Endodermal cell (in vitro differentiated cells): ENCODE data around the gene PFN2. TPM values are rescaled to one million over a fixed set of nuclear protein-coding genes. Genes with fewer than 3 reads are reported as not detected.
"Not testable (repeated sequence)": the region's sequence is repeated elsewhere in the genome, so short reads cannot be mapped to it uniquely, and the experiment has no call there.

Experiments used
- DNase-seq: peaks from one replicate; pipeline ENCODE4 v3.0.0-alpha.2; 2017
- H3K27ac ChIP-seq: 2 replicates; pipeline ENCODE4 v1.5.1; 2013; ENCODE audit warnings: mild to moderate bottlenecking, low read depth, low read length, moderate library complexity
- H3K27me3 ChIP-seq: 2 replicates; pipeline ENCODE4 v1.6.1; 2013; ENCODE audit warnings: mild to moderate bottlenecking, low read length, moderate library complexity; ENCODE audit not compliant: insufficient read depth, control insufficient read depth, poor library complexity, severe bottlenecking
- H3K36me3 ChIP-seq: 2 replicates; pipeline ENCODE4 v1.7.0; 2013; ENCODE audit warnings: mild to moderate bottlenecking, low read length, moderate library complexity; ENCODE audit not compliant: control insufficient read depth, insufficient read depth
- H3K4me1 ChIP-seq: one replicate; pipeline ENCODE4 v1.7.0; 2013; ENCODE audit warnings: low read length; ENCODE audit not compliant: control insufficient read depth, insufficient read depth
- H3K4me3 ChIP-seq: 2 replicates; pipeline ENCODE4 v1.5.1; 2013; ENCODE audit warnings: mild to moderate bottlenecking, low read length, moderate library complexity
- H3K9ac ChIP-seq: 2 replicates; pipeline ENCODE4 v1.6.1; 2013; ENCODE audit warnings: mild to moderate bottlenecking, low read length, moderate library complexity; ENCODE audit not compliant: poor library complexity, severe bottlenecking; ENCODE audit errors: extremely low read depth
- H3K9me3 ChIP-seq: 2 replicates; pipeline ENCODE4 v1.6.1; 2013; ENCODE audit warnings: mild to moderate bottlenecking, low read length, moderate library complexity; ENCODE audit not compliant: control insufficient read depth
- H3K27ac Mint-ChIP-seq: 2 replicates; pipeline ENCODE4 v1.8.0; 2020; ENCODE audit warnings: mixed read lengths
- H3K27me3 Mint-ChIP-seq: 2 replicates; pipeline ENCODE4 v1.8.0; 2021; ENCODE audit warnings: mild to moderate bottlenecking, mixed read lengths; ENCODE audit not compliant: insufficient read depth
- H3K36me3 Mint-ChIP-seq: 2 replicates; pipeline ENCODE4 v1.8.0; 2020; ENCODE audit warnings: low read depth, mixed read lengths
- H3K4me1 Mint-ChIP-seq: 2 replicates; pipeline ENCODE4 v1.8.0; 2020; ENCODE audit warnings: mixed read lengths
- H3K4me3 Mint-ChIP-seq: 2 replicates; pipeline ENCODE4 v1.8.0; 2020; ENCODE audit warnings: mild to moderate bottlenecking, moderate library complexity, mixed read lengths
- H3K9me3 Mint-ChIP-seq: 2 replicates; pipeline ENCODE4 v1.8.0; 2020; ENCODE audit warnings: mild to moderate bottlenecking, mixed read lengths
- CTCF ChIP-seq: fragments of 200-600 bp; sonication (generic); conservative IDR thresholded peaks from 2 replicates; pipeline ENCODE4 v1.5.0; 2021; ENCODE audit warnings: antibody characterized with exemption, mild to moderate bottlenecking
- WGBS, 2 experiments: methylation state at CpG; one replicate each; pipeline versions ENCODE4 v1.1.5 to v1.1.7; 2013; ENCODE audit warnings: missing lambda C conversion rate in 2 of 2, mixed read lengths in 1 of 2; ENCODE audit not compliant: insufficient coverage in 1 of 2, insufficient read length in 1 of 2; 5-methylcytosine and 5-hydroxymethylcytosine counted together
- total RNA-seq, 2 donors: library from RNA; stranded (reverse); fragmentation: NEBNext Ultra II Directional in 1 of 2; extraction: Animal tissue kit (Norgen Biotek cat#: 25700) in 1 of 2; gene quantifications; 2 replicates in 1 of 2; 3 replicates in 1 of 2; pipeline ENCODE4 v1.2.1, GENCODE V29; 2021

Gene PFN2
- total RNA-seq, 2 donors from 2014 or later = 144 to 157 TPM

DNA sequence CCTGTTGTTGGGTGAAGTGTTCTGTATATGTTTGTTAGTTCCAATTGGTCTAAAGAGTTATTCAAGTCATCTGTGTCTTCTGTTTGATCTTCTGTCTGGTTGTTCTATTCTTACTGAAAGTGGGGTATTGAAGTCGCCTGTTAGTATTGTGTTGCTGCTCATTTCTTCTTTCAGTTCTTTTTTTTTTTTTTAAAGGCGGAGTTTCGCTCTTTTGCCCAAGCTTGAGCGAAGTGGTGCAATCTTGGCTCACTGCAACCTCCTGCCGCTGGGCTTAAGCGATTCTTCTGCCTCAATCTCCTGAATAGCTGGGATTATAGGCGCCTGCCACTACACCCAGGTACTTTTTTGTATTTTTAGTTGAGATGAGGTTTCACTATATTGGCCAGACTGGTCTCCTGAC is 23.5 kb downstream of the PFN2 start:
- no peaks in the 10 kb centered on the region for H3K27me3 Mint-ChIP-seq
- no peak for DNase-seq
- no peaks in the 10 kb centered on the region for H3K4me1 ChIP-seq
- H3K9me3 ChIP-seq = peaks cover 90% of the 10 kb centered on the region
- no peak overlapping the region for H3K4me3 ChIP-seq
- peaks cover 66% of the 10 kb centered on the region for H3K9me3 Mint-ChIP-seq
- H3K27ac Mint-ChIP-seq = no peak overlapping the region
- H3K27ac ChIP-seq = no peak overlapping the region
- no peak overlapping the region for H3K9ac ChIP-seq
- TF ChIP-seq CTCF = no peak
- H3K4me3 Mint-ChIP-seq = no peak overlapping the region
- 94 to 100% methylated on average over 2 to 7 of the region's 7 CpGs for WGBS, 2 experiments
- H3K36me3 ChIP-seq = peaks cover 50% of the 10 kb centered on the region
- H3K4me1 Mint-ChIP-seq = no peaks in the 10 kb centered on the region
- peaks cover 89% of the 10 kb centered on the region for H3K36me3 Mint-ChIP-seq
- no peaks in the 10 kb centered on the region for H3K27me3 ChIP-seq

DNA sequence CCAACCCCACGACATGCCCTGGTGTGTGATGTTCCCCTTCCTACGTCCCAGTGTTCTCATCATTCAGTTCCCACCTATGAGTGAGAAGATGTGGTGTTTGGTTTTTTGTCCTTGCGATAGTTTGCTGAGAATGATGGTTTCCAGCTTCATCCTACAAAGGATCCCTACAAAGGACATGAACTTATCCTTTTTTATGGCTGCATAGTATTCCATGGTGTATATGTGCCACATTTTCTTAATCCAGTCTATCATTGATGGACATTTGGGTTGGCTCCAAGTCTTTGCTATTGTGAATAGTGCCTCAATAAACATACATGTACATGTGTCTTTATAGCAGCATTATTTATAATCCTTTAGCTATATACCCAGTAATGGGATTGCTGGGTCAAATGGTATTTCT is 26.7 kb downstream of the PFN2 start:
- H3K27me3 ChIP-seq, H3K27ac Mint-ChIP-seq, H3K4me1 Mint-ChIP-seq, DNase-seq, H3K27ac ChIP-seq, H3K4me3 Mint-ChIP-seq, H3K4me3 ChIP-seq, H3K27me3 Mint-ChIP-seq, H3K4me1 ChIP-seq, H3K9ac ChIP-seq: not testable (repeated sequence)
- peaks cover 64% of the 10 kb centered on the region for H3K36me3 Mint-ChIP-seq
- WGBS, 2 experiments = 100% methylated on average over 3 of the region's 3 CpGs; no CpG with 5 or more reads in 1 of the 2 experiments
- H3K9me3 Mint-ChIP-seq = peaks cover 65% of the 10 kb centered on the region
- H3K36me3 ChIP-seq = peaks cover 23% of the 10 kb centered on the region
- H3K9me3 ChIP-seq = peaks cover 65% of the 10 kb centered on the region

- Mint-ChIP-seq H3K9me3 (peaks cover 54% of the 10 kb centered on the region), H3K4me1 (no peaks in the 10 kb centered on the region), H3K4me3 (no peak overlapping the region), H3K27ac (no peak overlapping the region), H3K27me3 (no peaks in the 10 kb centered on the region), H3K36me3 (peaks cover 51% of the 10 kb centered on the region)
- no peak overlapping the region for H3K4me3 ChIP-seq
- no peak for DNase-seq
- H3K9me3 ChIP-seq = peaks cover 50% of the 10 kb centered on the region
- no peaks in the 10 kb centered on the region for H3K4me1 ChIP-seq
- no peak overlapping the region for H3K9ac ChIP-seq
- peaks cover 8% of the 10 kb centered on the region for H3K36me3 ChIP-seq
- H3K27me3 ChIP-seq = no peaks in the 10 kb centered on the region
- no peak for TF ChIP-seq CTCF
- no peak overlapping the region for H3K27ac ChIP-seq
Measured at GRCh38 chr3:149942409-149942808, 28.3 kb downstream of the PFN2 start.

DNA sequence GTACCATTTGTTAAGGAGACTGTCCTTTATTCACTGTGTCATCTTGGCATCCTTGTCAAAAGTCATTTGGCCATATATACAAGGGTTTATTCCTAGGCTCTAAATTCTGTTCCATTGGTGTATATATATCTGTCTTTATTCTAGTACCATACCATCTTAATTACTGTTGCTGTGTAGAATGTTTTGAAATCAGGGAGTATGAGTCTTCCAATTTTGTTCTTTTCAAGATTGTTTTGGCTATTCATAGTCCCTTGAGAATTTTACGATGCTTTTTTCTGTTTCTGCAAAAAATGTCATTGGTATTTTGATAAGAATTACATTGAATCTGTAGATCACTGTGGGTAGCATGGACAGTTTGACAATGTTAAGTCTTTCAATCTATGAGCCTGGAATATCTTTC is 28.7 kb downstream of the PFN2 start:
- H3K9me3 ChIP-seq = peaks cover 49% of the 10 kb centered on the region
- H3K4me1 Mint-ChIP-seq = no peaks in the 10 kb centered on the region
- no peak for TF ChIP-seq CTCF
- no peak overlapping the region for H3K4me3 Mint-ChIP-seq
- H3K27me3 ChIP-seq = no peaks in the 10 kb centered on the region
- H3K27me3 Mint-ChIP-seq = no peaks in the 10 kb centered on the region
- H3K9ac ChIP-seq = no peak overlapping the region
- WGBS, 2 experiments = 96 to 100% methylated on average over 1 of the region's 1 CpG
- H3K36me3 Mint-ChIP-seq = peaks cover 47% of the 10 kb centered on the region
- no peak for DNase-seq
- peaks cover 49% of the 10 kb centered on the region for H3K9me3 Mint-ChIP-seq
- no peak overlapping the region for H3K4me3 ChIP-seq
- H3K36me3 ChIP-seq = peaks cover 5% of the 10 kb centered on the region
- no peak overlapping the region for H3K27ac ChIP-seq
- no peaks in the 10 kb centered on the region for H3K4me1 ChIP-seq
- no peak overlapping the region for H3K27ac Mint-ChIP-seq
